IPS DF 4.7 (cell line): ENCODE measurements around the gene NLE1.
A peak's percentile ranks its signal among the peaks of the same experiment; 100 is the strongest.
"Not testable (repeated sequence)": the region's sequence is repeated elsewhere in the genome, so short reads cannot be mapped to it uniquely, and the experiment has no call there.

Experiments
- DNase-seq: peaks from one replicate; pipeline ENCODE4 v3.0.0-alpha.2; 2013; ENCODE audit warnings: low spot score; ENCODE audit errors: extremely low read depth

The NLE1 gene

DNA sequence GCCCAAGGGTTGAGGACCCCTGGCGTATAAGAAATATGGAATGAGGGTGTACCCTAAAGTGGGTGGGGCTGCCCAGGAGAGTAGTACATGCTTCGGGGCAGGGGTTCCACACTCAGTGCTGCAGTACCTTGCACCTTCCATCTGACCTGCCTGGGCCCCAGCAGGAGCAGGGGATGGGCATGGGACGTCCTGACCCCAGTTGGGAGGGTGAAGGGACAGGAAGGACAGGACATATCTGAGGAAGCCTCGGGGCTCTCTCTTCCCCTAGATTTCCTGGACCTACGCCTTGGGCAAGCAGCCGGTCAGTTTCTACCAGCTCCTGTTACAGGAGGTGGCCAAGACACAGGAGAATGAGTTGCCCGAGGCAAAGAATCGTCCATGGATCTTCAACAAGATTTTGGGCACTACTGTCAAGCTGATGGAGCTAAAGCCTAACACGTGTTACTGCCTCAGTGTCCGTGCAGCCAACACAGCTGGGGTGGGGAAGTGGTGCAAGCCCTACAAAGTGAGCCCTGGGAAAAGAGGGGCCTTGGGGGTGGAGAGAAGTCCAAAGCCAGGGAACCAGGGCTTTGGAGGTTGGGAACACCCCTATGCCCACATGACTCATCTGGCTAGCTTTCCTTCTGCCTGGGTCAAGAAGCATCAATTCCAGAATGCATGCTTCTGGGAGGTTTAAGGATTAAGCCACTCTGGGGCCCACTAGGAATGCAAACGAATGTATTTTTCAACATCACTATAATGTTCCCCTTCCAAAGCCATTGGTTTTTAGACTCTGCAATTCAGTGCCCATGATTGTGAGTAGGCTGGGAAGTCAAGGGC, 12.7 kb downstream of the NLE1 start:
- no peak for DNase-seq

DNA sequence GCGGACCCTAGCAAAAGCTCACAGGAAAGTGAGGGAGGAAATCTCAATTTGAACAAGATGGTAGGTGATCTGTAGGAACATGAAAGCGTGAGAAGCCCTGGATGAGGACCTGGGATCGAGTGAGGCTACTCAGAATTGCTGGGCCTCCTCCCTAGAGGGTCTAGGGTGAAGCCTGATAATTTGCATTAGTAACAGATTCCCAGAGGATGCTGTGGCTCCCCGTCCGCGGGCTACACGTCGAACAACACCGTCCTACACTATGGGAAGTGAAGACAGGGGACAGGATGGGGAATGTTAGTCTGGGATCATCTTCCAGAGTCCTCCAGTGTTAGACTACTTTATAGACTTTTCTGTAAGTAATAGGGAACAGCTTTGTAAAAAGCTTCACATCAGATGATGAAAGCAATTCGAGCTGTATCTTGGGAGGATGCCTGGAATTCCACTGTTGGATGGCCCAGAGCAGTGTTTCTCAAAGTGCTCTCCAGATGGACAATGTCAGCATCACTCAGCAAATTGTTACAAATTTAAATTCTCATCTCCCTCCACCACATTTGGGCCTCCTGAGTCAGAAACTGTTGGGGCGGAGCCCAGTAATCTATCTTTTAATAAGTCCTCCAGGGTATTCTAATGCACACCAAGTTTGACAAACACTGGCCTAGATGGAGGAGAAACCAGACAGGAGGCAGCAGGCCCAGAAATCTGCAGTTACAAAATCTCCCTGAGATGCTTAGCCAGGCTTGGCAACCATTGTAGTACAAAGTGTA, 14.2 kb downstream of the NLE1 start:
- no peak for DNase-seq

- no peak for DNase-seq
Measured at GRCh38 chr17:35121315-35121714, 20.8 kb downstream of the NLE1 start, which contains the start of gene FNDC8. FNDC8 (plus strand) TSS chr17:35121615; CDS start chr17:35121694, 79 bp downstream.

DNA sequence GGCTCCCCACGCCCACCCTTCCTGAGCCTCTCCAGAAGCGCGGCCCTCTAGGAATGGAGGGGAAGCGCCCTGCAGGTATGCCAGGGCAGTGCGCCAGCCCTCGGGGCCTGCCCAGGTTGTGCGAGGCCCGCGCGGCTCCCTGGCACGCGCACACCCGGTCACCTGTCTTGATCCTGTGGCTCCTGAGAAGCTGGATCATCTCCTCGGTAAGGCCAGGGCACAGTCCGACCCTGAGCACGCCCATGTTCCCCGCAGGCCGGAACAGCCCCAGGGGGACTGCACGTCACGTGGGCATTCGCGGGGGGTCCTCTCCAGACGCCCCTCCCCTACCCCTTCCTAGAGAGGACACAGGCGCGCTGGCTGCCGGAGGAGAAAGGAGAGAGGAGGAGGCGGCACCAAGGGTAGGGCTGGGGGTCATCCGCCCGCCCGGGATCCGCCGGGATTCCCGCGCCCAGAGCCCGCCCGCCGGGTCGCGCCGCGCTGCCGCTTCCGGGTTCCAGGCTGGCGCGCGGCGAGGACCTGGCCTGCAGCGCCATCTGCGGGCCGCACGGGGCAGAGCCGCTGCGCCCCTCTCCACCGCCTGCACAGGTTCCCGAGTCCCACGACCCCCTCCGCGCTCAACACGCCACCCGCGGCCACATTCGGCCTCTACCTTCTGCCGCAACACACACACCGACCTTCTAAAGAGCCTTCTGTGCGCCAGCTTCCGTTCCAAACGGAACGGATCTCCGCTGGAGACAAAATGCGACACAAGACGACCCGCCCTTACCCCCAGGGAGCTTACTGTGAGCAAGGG, 22.5 kb downstream of the NLE1 start, which contains the start of gene RAD51D:
Gene RAD51D, minus strand, starts transcription at position 491 of the 796 bp plus-strand sequence. Its CDS starts 247 bp downstream, at position 244.
- peak; percentile 36 for DNase-seq

- no peak for DNase-seq
Measured at GRCh38 chr17:35117984-35118383, 24.1 kb downstream of the NLE1 start.

DNA sequence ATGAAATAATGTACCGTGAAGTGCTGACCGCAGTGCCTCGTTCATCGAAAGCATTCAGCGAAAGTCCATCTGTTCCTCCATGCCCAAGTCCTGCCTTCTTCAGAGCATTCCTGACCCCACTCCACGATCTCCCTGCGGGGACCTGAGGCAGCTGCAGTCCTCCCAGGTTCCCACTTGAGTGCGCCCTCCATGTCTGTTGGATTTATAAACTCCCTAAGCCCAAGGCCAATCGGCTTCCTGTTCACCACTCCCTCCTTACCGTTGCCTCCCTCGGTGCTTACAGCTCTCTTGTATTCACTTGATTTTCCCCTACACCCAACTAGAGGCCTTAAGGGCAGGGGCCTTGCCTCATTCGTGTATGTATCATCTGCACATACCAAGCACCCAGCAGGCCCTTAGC, 25.3 kb downstream of the NLE1 start:
- no peak for DNase-seq

GRCh38 chr17:35110791-35111190, 31.3 kb downstream of the NLE1 start:
- not testable (repeated sequence) for DNase-seq

- DNase-seq: no peak
Measured at GRCh38 chr17:35104844-35105450, 37.2 kb downstream of the NLE1 start.

DNA sequence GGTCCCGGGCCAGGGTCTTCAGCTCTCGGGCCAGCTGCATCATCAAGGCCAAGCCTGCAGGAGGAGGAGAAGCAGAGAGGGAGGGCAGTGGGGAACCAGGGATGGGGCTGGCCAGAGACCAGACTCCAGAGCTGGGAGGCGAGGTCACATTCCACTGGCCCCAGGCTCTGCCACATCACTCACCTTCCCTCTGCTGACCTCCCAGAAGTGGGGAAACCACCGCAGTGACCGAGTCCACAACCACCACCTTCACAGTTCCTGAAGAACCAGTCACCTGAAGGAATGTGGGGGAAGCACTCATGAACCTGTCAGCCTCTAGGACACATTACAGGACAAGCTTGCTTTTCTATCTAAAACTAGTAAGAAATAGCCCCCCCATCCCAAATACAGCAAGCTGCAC, 38.8 kb downstream of the NLE1 start:
- DNase-seq: no peak

DNA sequence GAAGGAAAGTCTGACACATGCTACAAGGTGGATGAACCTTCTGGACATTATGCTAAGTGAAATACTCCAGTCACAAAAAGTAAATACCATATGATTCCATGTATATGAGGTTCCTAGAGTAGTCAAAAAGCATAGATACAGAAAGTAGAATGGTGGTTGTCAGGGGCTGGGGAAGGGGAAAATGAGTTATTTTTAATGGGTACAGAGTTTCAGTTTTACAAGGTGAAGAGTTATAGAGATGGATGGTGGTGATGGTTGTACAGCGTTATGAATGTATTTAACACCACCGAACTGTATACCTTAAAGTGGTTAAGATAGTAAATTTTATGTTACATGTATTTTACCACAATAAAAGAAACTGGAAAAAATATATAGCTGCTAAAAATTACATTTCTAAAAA, 40.4 kb downstream of the NLE1 start:
- DNase-seq: no peak

- no peak for DNase-seq
Measured at GRCh38 chr17:35101036-35101435, 41.1 kb downstream of the NLE1 start.

DNA sequence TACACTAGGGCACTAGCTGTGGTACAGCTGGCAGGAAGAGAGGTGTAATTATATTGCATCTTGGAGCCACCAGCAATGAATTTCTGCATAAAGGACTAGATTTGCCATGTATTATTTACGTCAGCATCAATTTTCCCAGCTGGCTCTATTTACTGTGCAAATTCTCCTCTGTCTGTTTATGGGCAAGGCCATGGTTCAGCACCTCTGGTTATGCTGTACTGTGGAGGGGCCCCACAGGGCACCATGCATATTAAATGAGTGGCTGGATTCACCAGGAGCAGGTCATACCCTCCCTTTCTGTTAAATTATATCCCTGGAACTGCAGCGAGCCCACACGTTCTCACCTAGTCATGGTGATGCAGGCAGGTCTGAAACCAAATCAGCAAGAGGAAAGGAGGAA, 42.2 kb downstream of the NLE1 start:
- DNase-seq: no peak

DNA sequence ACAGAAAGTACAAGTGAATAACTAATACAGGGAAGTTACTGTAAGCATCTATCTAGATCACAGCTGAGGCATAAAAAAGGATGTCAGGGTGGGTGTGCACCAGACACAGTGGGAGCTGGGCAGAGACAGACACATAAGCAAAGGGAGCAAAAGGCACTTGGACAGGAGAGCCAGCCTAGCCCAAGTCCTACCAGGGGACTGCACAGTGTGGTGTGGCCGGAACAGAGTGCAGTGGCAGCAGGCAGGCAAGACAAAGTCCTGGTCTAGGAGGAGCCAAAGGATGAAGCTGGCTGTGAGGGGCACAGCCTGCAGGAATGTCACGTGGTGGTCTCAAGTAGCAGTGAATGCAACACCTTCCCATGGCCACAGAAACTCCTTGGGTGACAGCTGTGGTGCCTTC, 44.3 kb downstream of the NLE1 start:
- DNase-seq: no peak

DNA sequence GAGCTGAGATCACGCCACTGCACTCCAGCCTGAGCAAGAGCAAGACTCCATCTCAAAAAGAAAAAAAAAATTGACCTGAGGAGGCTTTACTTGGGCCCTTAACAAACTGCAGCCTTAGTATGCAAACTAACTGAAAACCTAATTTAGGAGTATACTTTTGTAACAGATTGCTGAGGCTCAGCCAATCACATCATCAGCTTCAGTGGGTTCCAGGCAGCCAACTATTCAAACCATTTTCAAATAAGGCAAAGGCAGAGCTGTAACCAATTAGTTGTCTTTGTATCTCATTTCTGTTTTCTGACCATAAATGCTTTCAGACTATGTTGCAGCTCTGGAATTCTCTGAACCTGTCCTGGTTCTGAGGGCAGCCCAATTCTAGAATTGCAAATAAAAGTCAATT, 46.4 kb downstream of the NLE1 start:
- no peak for DNase-seq

- DNase-seq: no peak
Measured at GRCh38 chr17:35094902-35095301, 47.2 kb downstream of the NLE1 start.

- DNase-seq: not testable (repeated sequence)
Measured at GRCh38 chr17:35090707-35091106, 51.4 kb downstream of the NLE1 start.

DNA sequence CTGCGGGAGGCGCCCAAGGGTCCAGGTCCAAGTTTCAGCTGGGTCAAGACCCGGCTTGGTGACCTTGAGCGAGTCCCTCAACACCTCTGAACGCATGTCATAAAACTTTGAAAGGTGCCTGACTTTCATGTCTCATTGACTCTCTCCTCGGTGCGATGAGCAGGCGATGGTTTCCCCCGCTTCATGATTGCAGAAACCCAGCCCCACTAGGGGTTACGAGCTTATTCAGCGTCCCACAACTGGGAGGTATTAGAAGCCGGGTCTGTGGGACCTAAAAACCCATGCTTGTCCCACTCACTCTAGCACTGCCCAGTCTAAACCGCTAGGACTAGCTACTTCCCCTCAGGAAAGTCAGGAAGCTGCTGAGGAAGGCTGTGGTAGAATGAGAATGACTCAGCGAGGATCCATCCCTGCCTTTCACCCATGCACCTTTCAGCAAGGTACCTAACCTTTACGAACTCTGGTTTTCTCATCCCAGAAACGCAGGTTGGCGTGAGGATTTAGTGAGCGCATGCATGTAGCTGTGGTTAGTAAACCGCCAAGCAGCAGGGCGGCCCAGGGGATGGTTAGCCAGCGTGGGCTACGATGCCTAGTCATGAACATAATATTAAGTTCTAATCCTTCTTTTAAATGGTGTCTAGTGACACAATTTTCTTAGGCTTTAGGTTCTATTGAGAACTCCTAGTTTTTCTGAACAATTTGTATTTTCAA, 52.4 kb downstream of the NLE1 start:
- no peak for DNase-seq

GRCh38 chr17:35088881-35089585, 53.1 kb downstream of the NLE1 start:
- no peak for DNase-seq

DNA sequence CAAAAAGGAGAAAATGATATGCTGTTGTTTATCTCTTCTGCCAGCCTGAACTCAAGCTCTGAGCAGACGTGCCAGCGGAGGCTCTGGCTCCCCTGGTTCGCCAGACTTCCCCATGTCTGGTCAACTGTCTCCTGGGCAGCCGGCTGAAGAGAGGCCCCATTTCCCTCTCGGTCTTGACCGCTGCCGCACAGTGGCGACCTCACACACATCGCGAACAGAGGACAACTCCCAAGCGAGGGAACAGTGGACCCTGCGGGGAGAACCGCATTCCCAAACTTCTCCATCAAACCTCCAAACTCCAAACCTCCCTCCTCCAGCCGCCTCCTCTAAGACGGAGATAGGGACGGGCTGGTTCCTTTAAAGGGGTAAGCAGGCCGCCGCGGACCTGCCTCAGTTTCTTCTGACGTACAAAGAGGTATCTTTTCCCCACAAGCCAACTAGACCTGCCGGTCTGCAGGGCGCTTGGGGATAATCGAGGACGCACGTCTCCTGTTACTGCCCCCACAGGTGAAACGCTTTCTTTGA, 53.7 kb downstream of the NLE1 start:
- no peak for DNase-seq
